OCI-LY1 (cell line): ENCODE data around the gene DOCK10.

Experiments used
- H2AFZ ChIP-seq: fragments of 200-600 bp; sonication (generic), shearing (Covaris generic); 2 replicates; pipeline ENCODE4 v1.6.0; 2014; ENCODE audit warnings: antibody characterized with exemption, mild to moderate bottlenecking, low read length
- H3F3A ChIP-seq: fragments of 200-600 bp; sonication (generic), shearing (Covaris generic); 2 replicates; pipeline ENCODE4 v1.6.0; 2014; ENCODE audit warnings: mild to moderate bottlenecking, antibody characterized with exemption, low read length, moderate library complexity; ENCODE audit not compliant: insufficient read depth
- H3K27ac ChIP-seq: fragments of 200-600 bp; sonication (generic); 2 replicates; pipeline ENCODE4 v1.5.1; 2014; ENCODE audit warnings: low read length, mixed run types, mild to moderate bottlenecking, low read depth; ENCODE audit not compliant: poor library complexity, severe bottlenecking
- H3K27me3 ChIP-seq: fragments of 200-600 bp; sonication (generic); 2 replicates; pipeline ENCODE4 v1.6.0; 2014; ENCODE audit warnings: antibody characterized with exemption, mild to moderate bottlenecking, low read length, moderate library complexity; ENCODE audit not compliant: insufficient read depth
- H3K36me3 ChIP-seq: fragments of 200-600 bp; sonication (generic); 2 replicates; pipeline ENCODE4 v1.6.1; 2014; ENCODE audit warnings: mild to moderate bottlenecking, antibody characterized with exemption, low read length, moderate library complexity, mixed read lengths; ENCODE audit not compliant: insufficient read depth
- H3K4me1 ChIP-seq: fragments of 200-600 bp; sonication (generic); 2 replicates; pipeline ENCODE4 v1.5.1; 2014; ENCODE audit warnings: mild to moderate bottlenecking, low read length, moderate library complexity; ENCODE audit not compliant: insufficient read depth, severe bottlenecking
- H3K4me2 ChIP-seq: fragments of 200-600 bp; sonication (generic), shearing (Covaris generic); 2 replicates; pipeline ENCODE4 v1.6.1; 2014; ENCODE audit warnings: low read length
- H3K4me3 ChIP-seq: fragments of 200-600 bp; sonication (generic); 2 replicates; pipeline ENCODE4 v1.5.1; 2014; ENCODE audit warnings: low read length, low read depth, mild to moderate bottlenecking, mixed read lengths; ENCODE audit not compliant: poor library complexity, severe bottlenecking
- H3K79me2 ChIP-seq: fragments of 200-600 bp; shearing (Covaris generic); 2 replicates; pipeline ENCODE4 v1.6.1; 2016; ENCODE audit warnings: mixed run types, low read length, mixed read lengths; ENCODE audit not compliant: insufficient read depth
- H3K9ac ChIP-seq: fragments of 200-600 bp; sonication (generic), shearing (Covaris generic); 2 replicates; pipeline ENCODE4 v1.6.1; 2014; ENCODE audit warnings: mild to moderate bottlenecking, low read length, mixed read lengths
- H3K9me2 ChIP-seq: fragments of 200-600 bp; sonication (generic), shearing (Covaris generic); 2 replicates; pipeline ENCODE4 v1.6.1; 2014; ENCODE audit warnings: low read depth, mild to moderate bottlenecking, low read length, mixed read lengths
- H3K9me3 ChIP-seq: fragments of 200-600 bp; shearing (Covaris generic); 2 replicates; pipeline ENCODE4 v1.6.1; 2014; ENCODE audit warnings: low read length, mixed read lengths
- H4K20me1 ChIP-seq: fragments of 200-600 bp; sonication (generic), shearing (Covaris generic); 2 replicates; pipeline ENCODE4 v1.6.0; 2016; ENCODE audit warnings: mild to moderate bottlenecking, low read length; ENCODE audit not compliant: insufficient read depth
- CTCF ChIP-seq: fragments of 200-600 bp; sonication (generic), shearing (Covaris generic); IDR thresholded peaks from 2 replicates; pipeline ENCODE4 v1.5.1; 2017; ENCODE audit warnings: mild to moderate bottlenecking, antibody characterized with exemption, low read length, moderate library complexity, mixed read lengths
- EZH2 ChIP-seq: fragments of 200-600 bp; sonication (generic), shearing (Covaris generic); IDR thresholded peaks from 2 replicates; pipeline ENCODE4 v1.8.0; 2017; ENCODE audit warnings: borderline replicate concordance, mixed run types, mild to moderate bottlenecking, antibody characterized with exemption, low read length, moderate library complexity, mixed read lengths

DOCK10 gene

GRCh38 chr2:224982226-224982625, 60.0 kb downstream of the DOCK10 start:
- Histone ChIP-seq H3K4me1 (peaks cover 6% of the 10 kb centered on the region), H3K4me2 (no peak overlapping the region), H3K36me3 (no peaks in the 10 kb centered on the region), H3K4me3 (no peak overlapping the region), H4K20me1 (no peaks in the 10 kb centered on the region), H3K27me3 (no peaks in the 10 kb centered on the region), H3F3A (no peaks in the 10 kb centered on the region), H2AFZ (no peak overlapping the region), H3K79me2 (no peaks in the 10 kb centered on the region), H3K27ac (no peak overlapping the region), H3K9me3 (no peaks in the 10 kb centered on the region), H3K9ac (no peak overlapping the region), H3K9me2 (no peaks in the 10 kb centered on the region)
- no peak for TF ChIP-seq CTCF
- TF ChIP-seq EZH2, result no peak

DNA sequence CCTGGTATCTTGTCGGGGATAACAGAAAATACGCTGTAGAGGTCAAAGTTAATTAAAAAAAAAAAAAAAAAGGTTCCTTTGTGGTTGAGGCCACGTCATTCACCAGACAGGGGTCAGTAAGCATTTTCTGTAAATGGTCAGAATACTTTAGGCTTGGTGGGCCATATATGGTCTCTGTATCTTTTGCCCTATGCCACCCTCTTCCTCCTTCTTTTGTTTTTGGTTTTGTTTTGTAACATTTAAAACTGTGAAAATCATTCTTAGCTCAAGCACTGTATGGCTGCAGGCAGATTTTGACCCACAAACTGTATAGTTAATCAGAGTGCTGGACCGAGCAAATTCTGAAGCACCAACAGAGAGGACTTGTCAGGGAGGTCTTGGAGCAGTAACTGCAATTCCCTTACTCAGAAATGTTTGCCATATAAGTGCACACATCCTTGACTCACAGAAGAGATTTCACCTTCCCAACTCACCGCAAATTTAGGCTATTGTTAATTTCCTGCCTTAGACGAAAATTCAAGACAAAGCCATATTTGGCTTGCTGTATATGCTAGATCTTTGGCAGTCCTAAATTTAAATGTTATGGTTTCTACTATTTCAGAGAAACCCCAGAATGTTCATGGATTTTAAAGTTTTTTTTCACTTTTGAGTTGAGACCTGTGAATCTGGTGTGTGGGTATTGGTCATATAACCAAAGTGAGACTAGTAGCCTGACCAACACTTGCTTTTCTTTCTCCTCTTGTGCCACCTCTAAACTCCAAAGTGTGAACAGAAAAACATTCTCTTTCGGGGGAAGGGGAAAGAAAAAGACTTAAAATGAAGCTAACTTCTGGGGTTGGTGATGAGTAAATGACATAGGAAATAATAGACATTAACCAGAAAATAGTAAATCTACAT, 65.4 kb downstream of the DOCK10 start:
- H3K9me2 ChIP-seq, result no peaks in the 10 kb centered on the region
- no peaks in the 10 kb centered on the region for H3F3A ChIP-seq
- peaks cover 21% of the 10 kb centered on the region for H3K4me1 ChIP-seq
- no peak overlapping the region for H3K9ac ChIP-seq
- no peak overlapping the region for H3K4me2 ChIP-seq
- TF ChIP-seq EZH2, result no peak
- no peak for TF ChIP-seq CTCF
- H3K27ac ChIP-seq, result no peak overlapping the region
- H3K9me3 ChIP-seq, result no peaks in the 10 kb centered on the region
- no peaks in the 10 kb centered on the region for H3K79me2 ChIP-seq
- no peaks in the 10 kb centered on the region for H3K27me3 ChIP-seq
- no peak overlapping the region for H2AFZ ChIP-seq
- no peaks in the 10 kb centered on the region for H4K20me1 ChIP-seq
- no peak overlapping the region for H3K4me3 ChIP-seq
- H3K36me3 ChIP-seq, result no peaks in the 10 kb centered on the region

DNA sequence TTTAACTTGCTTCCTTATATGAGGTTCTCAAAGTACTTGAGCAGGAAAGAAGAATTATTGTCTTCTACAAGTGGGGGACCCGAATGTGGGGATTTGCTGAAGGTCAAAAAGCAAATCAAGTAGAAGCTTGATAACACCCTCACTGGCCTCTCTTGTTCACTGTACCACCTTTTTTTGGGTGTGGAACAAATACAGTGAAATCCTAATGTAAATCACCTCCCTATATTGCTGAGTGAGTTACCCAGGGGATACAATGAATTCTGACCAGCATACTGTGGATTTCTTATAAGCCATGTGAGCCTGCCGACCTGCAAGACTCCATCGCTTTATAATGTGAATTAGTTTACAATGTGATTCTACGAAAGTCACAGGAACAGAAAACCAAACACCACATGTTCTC, 66.5 kb downstream of the DOCK10 start:
- no peak overlapping the region for H2AFZ ChIP-seq
- no peaks in the 10 kb centered on the region for H4K20me1 ChIP-seq
- no peak overlapping the region for H3K27ac ChIP-seq
- H3K9ac ChIP-seq, result no peak overlapping the region
- no peaks in the 10 kb centered on the region for H3F3A ChIP-seq
- no peaks in the 10 kb centered on the region for H3K79me2 ChIP-seq
- TF ChIP-seq EZH2 (no peak), CTCF (no peak)
- no peak overlapping the region for H3K4me3 ChIP-seq
- peaks cover 21% of the 10 kb centered on the region for H3K4me1 ChIP-seq
- no peaks in the 10 kb centered on the region for H3K27me3 ChIP-seq
- no peaks in the 10 kb centered on the region for H3K9me2 ChIP-seq
- no peak overlapping the region for H3K4me2 ChIP-seq
- no peaks in the 10 kb centered on the region for H3K36me3 ChIP-seq
- H3K9me3 ChIP-seq, result no peaks in the 10 kb centered on the region
